Neuronal stem cell (in vitro differentiated cells): Measurements from ENCODE around the gene ASF1B.

Experiments used
- DNase-seq: peaks from one replicate; pipeline ENCODE4 v3.0.0-alpha.2; 2013; ENCODE audit warnings: low spot score
- H2AFZ ChIP-seq: one replicate; pipeline ENCODE4 v1.6.1; 2013; ENCODE audit warnings: mild to moderate bottlenecking, low read length, inconsistent platforms
- H2AK5ac ChIP-seq: 2 replicates; pipeline ENCODE4 v1.6.1; 2013; ENCODE audit warnings: low read depth, mild to moderate bottlenecking, inconsistent platforms, low read length, moderate library complexity, mixed read lengths
- H2BK120ac ChIP-seq: 2 replicates; pipeline ENCODE4 v1.6.1; 2013; ENCODE audit warnings: low read depth, mild to moderate bottlenecking, inconsistent platforms, low read length, moderate library complexity, mixed read lengths
- H2BK12ac ChIP-seq: one replicate; pipeline ENCODE4 v1.6.1; 2013; ENCODE audit warnings: low read length, inconsistent platforms
- H2BK15ac ChIP-seq: 2 replicates; pipeline ENCODE4 v1.6.1; 2013; ENCODE audit warnings: mild to moderate bottlenecking, low read length, inconsistent platforms, mixed read lengths
- H2BK5ac ChIP-seq: one replicate; pipeline ENCODE4 v1.6.1; 2013; ENCODE audit warnings: inconsistent platforms, mild to moderate bottlenecking, low read length, moderate library complexity
- H3K14ac ChIP-seq: one replicate; pipeline ENCODE4 v1.6.1; 2013; ENCODE audit warnings: low read length, inconsistent platforms
- H3K18ac ChIP-seq: 2 replicates; pipeline ENCODE4 v1.6.1; 2013; ENCODE audit warnings: low read length, inconsistent platforms
- H3K23ac ChIP-seq: 2 replicates; pipeline ENCODE4 v1.6.1; 2013; ENCODE audit warnings: low read depth, mild to moderate bottlenecking, mixed read lengths, low read length, inconsistent platforms; ENCODE audit not compliant: poor library complexity
- H3K27ac ChIP-seq: replicated peaks from 3 replicates; pipeline ENCODE4 v1.5.1; 2013; ENCODE audit warnings: low read length, inconsistent platforms
- H3K27me3 ChIP-seq, 3 experiments: 2 replicates each; pipeline ENCODE4 v1.6.1; 2013; ENCODE audit warnings: low read length in 3 of 3, mild to moderate bottlenecking in 2 of 3, inconsistent platforms in 1 of 3, low read depth in 1 of 3, mixed read lengths in 1 of 3, moderate library complexity in 1 of 3; ENCODE audit not compliant: control insufficient read depth in 3 of 3, insufficient read depth in 3 of 3
- H3K36me3 ChIP-seq, 2 donors: replicated peaks in 1 of 2; 2 replicates each; pipeline ENCODE4 v1.6.1; 2013; ENCODE audit warnings: low read length in 2 of 2; ENCODE audit not compliant: control insufficient read depth in 2 of 2, insufficient read depth in 2 of 2
- H3K4ac ChIP-seq: 2 replicates; pipeline ENCODE4 v1.6.1; 2013; ENCODE audit warnings: inconsistent platforms, mild to moderate bottlenecking, low read length, moderate library complexity
- H3K4me1 ChIP-seq, 2 donors: 1 replicate in 1 of 2; 2 replicates in 1 of 2; pipeline ENCODE4 v1.6.1; 2013; ENCODE audit warnings: low read length in 2 of 2, low read depth in 1 of 2; ENCODE audit not compliant: control insufficient read depth in 2 of 2, insufficient read depth in 1 of 2
- H3K4me2 ChIP-seq: one replicate; pipeline ENCODE4 v1.6.1; 2013; ENCODE audit warnings: mild to moderate bottlenecking, low read length, inconsistent platforms; ENCODE audit not compliant: insufficient read depth, poor library complexity, severe bottlenecking
- H3K4me3 ChIP-seq, 2 donors: 2 replicates each; pipeline ENCODE4 v1.5.1; 2013; ENCODE audit warnings: low read length in 2 of 2, mild to moderate bottlenecking in 2 of 2, inconsistent platforms in 1 of 2, moderate library complexity in 1 of 2
- H3K79me1 ChIP-seq: one replicate; pipeline ENCODE4 v1.6.1; 2013; ENCODE audit warnings: low read depth, mild to moderate bottlenecking, inconsistent platforms, low read length, moderate library complexity
- H3K9ac ChIP-seq: one replicate; pipeline ENCODE4 v1.6.1; 2013; ENCODE audit warnings: mild to moderate bottlenecking, low read depth, low read length, inconsistent platforms; ENCODE audit not compliant: poor library complexity
- H3K9me3 ChIP-seq, 2 donors: replicated peaks in 1 of 2; 2 replicates each; pipeline versions ENCODE3 to v1.6.1; 2013; ENCODE audit warnings: low read length in 2 of 2, mild to moderate bottlenecking in 2 of 2, inconsistent platforms in 1 of 2, low read depth in 1 of 2, mixed read lengths in 1 of 2, moderate library complexity in 1 of 2; ENCODE audit not compliant: control insufficient read depth in 2 of 2, insufficient read depth in 1 of 2
- H4K8ac ChIP-seq: one replicate; pipeline ENCODE4 v1.6.1; 2013; ENCODE audit warnings: low read depth, mild to moderate bottlenecking, inconsistent platforms, low read length, moderate library complexity
- H4K91ac ChIP-seq: one replicate; pipeline ENCODE4 v1.6.1; 2013; ENCODE audit warnings: low read length, low read depth, mild to moderate bottlenecking, inconsistent platforms; ENCODE audit not compliant: poor library complexity
- WGBS, 2 donors: extraction: QIAGEN DNeasy Blood & Tissue Kit; methylation state at CpG; one replicate each; pipeline ENCODE4 v1.1.7; 2013; ENCODE audit warnings: missing lambda C conversion rate in 2 of 2, mixed read lengths in 1 of 2; ENCODE audit not compliant: insufficient read length in 2 of 2, insufficient replicate concordance in 1 of 2; ENCODE audit errors: extremely low coverage in 2 of 2; 5-methylcytosine and 5-hydroxymethylcytosine counted together

The ASF1B gene

DNA sequence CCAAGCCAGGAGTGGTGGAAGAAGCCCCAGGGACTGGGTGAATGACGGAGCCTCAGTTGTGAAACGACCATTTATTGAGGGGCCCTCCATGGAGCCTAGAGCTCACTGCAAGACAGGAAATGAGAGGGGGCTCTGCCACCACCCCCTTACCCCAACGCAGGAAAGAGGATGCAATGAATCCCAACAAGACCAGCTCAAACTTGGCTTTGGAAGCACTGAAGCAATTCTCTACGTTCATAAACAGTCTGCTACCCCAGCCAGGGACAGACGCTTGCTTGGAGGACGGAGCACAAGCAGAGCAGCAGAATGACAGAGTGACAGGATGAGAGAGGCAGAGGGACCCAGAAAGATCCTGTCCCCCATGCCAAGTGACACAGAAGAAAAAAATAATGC lies 19.9 kb downstream of the ASF1B start:
- Histone ChIP-seq H3K36me3 (peaks cover 7 to 25% of the 10 kb centered on the region in 2 donors), H3K4me3 (peak overlapping the region; percentile 82 to 91), H2BK15ac (no peak overlapping the region), H3K9me3 (no peaks in the 10 kb centered on the region), H3K4me2 (peak overlapping the region; percentile 92), H2BK120ac (no peak overlapping the region), H4K91ac (no peak overlapping the region), H4K8ac (no peak overlapping the region), H2AFZ (no peak overlapping the region), H3K9ac (peak overlapping the region; percentile 78), H2BK5ac (no peak overlapping the region), H2AK5ac (no peak overlapping the region), H3K4ac (no peak overlapping the region), H3K23ac (no peak overlapping the region), H3K27me3 (no peaks in the 10 kb centered on the region), H2BK12ac (no peak overlapping the region), H3K27ac (no peak overlapping the region), H3K18ac (no peak overlapping the region), H3K14ac (no peak overlapping the region), H3K4me1 (peaks cover 12 to 40% of the 10 kb centered on the region in 2 donors), H3K79me1 (peaks cover 2% of the 10 kb centered on the region)
- no peak for DNase-seq
- WGBS, 2 donors = no CpG with 5 or more reads among the region's 6 CpGs

DNA sequence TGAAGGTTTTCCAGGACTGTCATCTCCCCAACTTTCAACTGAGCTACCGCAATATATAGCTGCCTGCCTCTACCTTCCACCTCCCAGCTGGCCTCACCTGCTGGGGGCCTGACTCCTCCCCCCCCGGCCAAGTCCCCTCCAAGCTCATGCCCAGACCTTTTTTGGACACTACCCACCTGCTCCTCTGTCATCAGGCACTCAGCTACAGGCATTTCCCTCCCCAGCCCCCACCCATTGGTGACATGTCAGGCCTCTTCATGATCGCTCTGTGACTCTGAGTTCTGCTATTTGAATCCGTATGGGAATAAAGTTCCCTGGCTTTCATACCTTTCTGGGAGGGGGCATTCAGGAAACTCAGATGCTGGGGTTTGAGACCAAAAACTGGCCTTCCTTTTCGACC lies 20.6 kb downstream of the ASF1B start:
- Histone ChIP-seq H3K27me3 (no peaks in the 10 kb centered on the region), H2AFZ (no peak overlapping the region), H2BK12ac (no peak overlapping the region), H3K9ac (no peak overlapping the region), H3K4me2 (no peak overlapping the region), H3K23ac (no peak overlapping the region), H3K27ac (no peak overlapping the region), H4K91ac (no peak overlapping the region), H3K79me1 (peaks cover 2% of the 10 kb centered on the region), H3K4ac (no peak overlapping the region), H2AK5ac (no peak overlapping the region), H2BK5ac (no peak overlapping the region), H4K8ac (no peak overlapping the region), H3K36me3 (peaks cover 4 to 17% of the 10 kb centered on the region in 2 donors), H3K4me1 (peaks cover 12 to 40% of the 10 kb centered on the region in 2 donors), H3K4me3 (peak overlapping the region in 1 of 2 donors; percentile 82), H3K18ac (no peak overlapping the region), H2BK15ac (no peak overlapping the region), H2BK120ac (no peak overlapping the region), H3K9me3 (no peaks in the 10 kb centered on the region), H3K14ac (no peak overlapping the region)
- no peak for DNase-seq
- no CpG with 5 or more reads among the region's 5 CpGs for WGBS, 2 donors

DNA sequence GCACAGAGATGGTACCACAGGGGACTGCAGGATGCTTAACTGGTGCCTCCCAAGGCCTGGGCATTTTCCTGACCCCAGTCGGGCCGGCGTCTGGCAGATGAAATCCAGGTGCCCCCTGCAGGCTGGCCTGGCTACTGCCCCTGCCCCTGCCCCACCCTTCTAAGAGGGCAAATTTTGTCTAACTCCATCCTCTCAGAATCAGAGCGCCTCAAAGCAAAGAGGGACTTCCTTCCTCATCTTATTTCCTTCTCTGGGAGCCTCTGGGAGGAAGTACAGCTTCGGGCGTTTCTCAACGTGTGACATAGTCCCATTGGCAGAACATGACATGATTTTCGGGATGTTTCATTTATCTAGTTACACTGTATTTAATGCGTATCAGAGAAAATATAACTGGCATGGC lies 21.5 kb downstream of the ASF1B start:
- H3K23ac ChIP-seq = no peak overlapping the region
- H3K79me1 ChIP-seq = peaks cover 2% of the 10 kb centered on the region
- H2BK15ac ChIP-seq = no peak overlapping the region
- peaks cover 2 to 8% of the 10 kb centered on the region in 2 donors for H3K36me3 ChIP-seq
- H3K27ac ChIP-seq = no peak overlapping the region
- H3K4ac ChIP-seq = no peak overlapping the region
- H2AK5ac ChIP-seq = peak overlapping the region; percentile 26
- H3K9me3 ChIP-seq = no peaks in the 10 kb centered on the region
- no peak overlapping the region for H3K4me3 ChIP-seq
- H3K4me1 ChIP-seq = peaks cover 12 to 40% of the 10 kb centered on the region in 2 donors
- no peak overlapping the region for H3K9ac ChIP-seq
- H4K8ac ChIP-seq = no peak overlapping the region
- no peak overlapping the region for H2BK120ac ChIP-seq
- H2BK12ac ChIP-seq = no peak overlapping the region
- no peak overlapping the region for H3K4me2 ChIP-seq
- no peak overlapping the region for H2BK5ac ChIP-seq
- no peak overlapping the region for H4K91ac ChIP-seq
- H3K27me3 ChIP-seq = no peaks in the 10 kb centered on the region
- no peak overlapping the region for H3K14ac ChIP-seq
- H3K18ac ChIP-seq = no peak overlapping the region
- WGBS, 2 donors = no CpG with 5 or more reads among the region's 9 CpGs
- no peak for DNase-seq
- no peak overlapping the region for H2AFZ ChIP-seq

DNA sequence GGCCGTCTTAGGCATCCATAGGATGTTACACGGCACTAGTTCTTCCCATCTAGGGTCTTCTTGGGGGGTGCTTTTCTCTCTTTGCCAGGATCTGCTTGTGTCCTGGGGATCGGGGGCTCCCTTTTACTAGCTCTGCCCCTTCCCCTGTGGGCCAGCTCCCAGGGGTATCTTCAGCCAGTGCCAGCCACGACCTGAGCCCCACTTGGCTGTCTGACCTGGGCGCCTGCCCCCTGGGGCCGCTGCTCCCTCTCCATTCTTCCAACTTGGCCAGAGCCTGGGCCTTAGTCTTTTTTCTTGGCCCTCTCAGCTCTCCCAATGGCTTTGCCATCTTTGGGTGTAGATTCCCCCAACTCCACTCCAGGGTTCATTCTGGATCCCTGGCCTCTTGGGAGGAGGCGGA lies 21.9 kb downstream of the ASF1B start:
- no peak overlapping the region for H2BK12ac ChIP-seq
- H2AFZ ChIP-seq = no peak overlapping the region
- no peak overlapping the region for H3K9ac ChIP-seq
- no peak overlapping the region for H3K23ac ChIP-seq
- no peak overlapping the region for H3K14ac ChIP-seq
- no peaks in the 10 kb centered on the region for H3K27me3 ChIP-seq
- H3K79me1 ChIP-seq = peaks cover 2% of the 10 kb centered on the region
- peak overlapping the region; percentile 26 for H2AK5ac ChIP-seq
- no CpG with 5 or more reads among the region's 7 CpGs for WGBS, 2 donors
- peaks cover 12 to 37% of the 10 kb centered on the region in 2 donors for H3K4me1 ChIP-seq
- H3K4me2 ChIP-seq = no peak overlapping the region
- no peak overlapping the region for H2BK5ac ChIP-seq
- no peak overlapping the region for H3K4me3 ChIP-seq
- no peaks in the 10 kb centered on the region for H3K9me3 ChIP-seq
- no peak overlapping the region for H4K91ac ChIP-seq
- no peak for DNase-seq
- no peak overlapping the region for H2BK120ac ChIP-seq
- no peak overlapping the region for H3K4ac ChIP-seq
- H4K8ac ChIP-seq = no peak overlapping the region
- no peak overlapping the region for H2BK15ac ChIP-seq
- peaks cover 0 to 4% of the 10 kb centered on the region in 2 donors for H3K36me3 ChIP-seq
- no peak overlapping the region for H3K18ac ChIP-seq
- no peak overlapping the region for H3K27ac ChIP-seq
